ENCODE data around the gene SUN1.

DNA sequence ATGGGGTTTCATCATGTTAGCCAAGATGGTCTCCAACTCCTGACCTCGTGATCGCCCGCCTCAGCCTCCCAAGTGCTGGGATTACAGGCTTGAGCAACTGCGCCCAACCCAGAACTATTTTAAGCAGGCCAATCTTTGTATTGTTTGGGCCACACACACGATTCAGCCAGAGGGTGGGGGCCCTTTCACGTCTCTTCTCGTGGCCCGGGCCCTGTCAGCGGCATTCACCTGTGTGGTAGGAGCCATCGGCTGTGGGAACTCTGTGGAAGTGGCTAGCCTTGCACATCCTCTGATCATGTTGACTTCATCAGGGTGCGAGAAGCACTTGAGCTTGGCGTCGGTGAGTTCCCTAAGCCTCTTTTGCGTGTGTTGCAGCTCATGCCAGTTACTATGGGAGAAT is 16.9 kb downstream of the SUN1 start:
- TF ChIP-seq, protein P1, sequence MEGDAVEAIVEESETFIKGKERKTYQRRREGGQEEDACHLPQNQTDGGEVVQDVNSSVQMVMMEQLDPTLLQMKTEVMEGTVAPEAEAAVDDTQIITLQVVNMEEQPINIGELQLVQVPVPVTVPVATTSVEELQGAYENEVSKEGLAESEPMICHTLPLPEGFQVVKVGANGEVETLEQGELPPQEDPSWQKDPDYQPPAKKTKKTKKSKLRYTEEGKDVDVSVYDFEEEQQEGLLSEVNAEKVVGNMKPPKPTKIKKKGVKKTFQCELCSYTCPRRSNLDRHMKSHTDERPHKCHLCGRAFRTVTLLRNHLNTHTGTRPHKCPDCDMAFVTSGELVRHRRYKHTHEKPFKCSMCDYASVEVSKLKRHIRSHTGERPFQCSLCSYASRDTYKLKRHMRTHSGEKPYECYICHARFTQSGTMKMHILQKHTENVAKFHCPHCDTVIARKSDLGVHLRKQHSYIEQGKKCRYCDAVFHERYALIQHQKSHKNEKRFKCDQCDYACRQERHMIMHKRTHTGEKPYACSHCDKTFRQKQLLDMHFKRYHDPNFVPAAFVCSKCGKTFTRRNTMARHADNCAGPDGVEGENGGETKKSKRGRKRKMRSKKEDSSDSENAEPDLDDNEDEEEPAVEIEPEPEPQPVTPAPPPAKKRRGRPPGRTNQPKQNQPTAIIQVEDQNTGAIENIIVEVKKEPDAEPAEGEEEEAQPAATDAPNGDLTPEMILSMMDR (IDR thresholded peaks at IDR 0.05) = no peak
- TF ChIP-seq, protein P2, sequence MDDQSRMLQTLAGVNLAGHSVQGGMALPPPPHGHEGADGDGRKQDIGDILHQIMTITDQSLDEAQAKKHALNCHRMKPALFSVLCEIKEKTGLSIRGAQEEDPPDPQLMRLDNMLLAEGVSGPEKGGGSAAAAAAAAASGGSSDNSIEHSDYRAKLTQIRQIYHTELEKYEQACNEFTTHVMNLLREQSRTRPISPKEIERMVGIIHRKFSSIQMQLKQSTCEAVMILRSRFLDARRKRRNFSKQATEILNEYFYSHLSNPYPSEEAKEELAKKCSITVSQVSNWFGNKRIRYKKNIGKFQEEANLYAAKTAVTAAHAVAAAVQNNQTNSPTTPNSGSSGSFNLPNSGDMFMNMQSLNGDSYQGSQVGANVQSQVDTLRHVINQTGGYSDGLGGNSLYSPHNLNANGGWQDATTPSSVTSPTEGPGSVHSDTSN (IDR thresholded peaks at IDR 0.05) = no peak
- TF ChIP-seq SIN3A (IDR thresholded peaks at IDR 0.05; ENCODE audit: borderline replicate concordance, low read depth, low read length) = no peak
- TF ChIP-seq POLR2AphosphoS5 (IDR thresholded peaks at IDR 0.05; ENCODE audit: low read depth, low read length) = no peak
- no peak for TF ChIP-seq RAD21 (IDR thresholded peaks at IDR 0.05; ENCODE audit: low read length)
- TF ChIP-seq GABPA (IDR thresholded peaks at IDR 0.05; ENCODE audit: low read depth) = no peak
- TF ChIP-seq EP300 (IDR thresholded peaks at IDR 0.05; ENCODE audit: borderline replicate concordance in 1 of 2, low read depth in 1 of 2, low read length in 1 of 2) = no peak
